IPS-20b (cell line): ENCODE data around the gene PIK3R1.

ENCODE experiments used
- H3K27ac ChIP-seq: one replicate; pipeline ENCODE4 v1.5.1; 2013; ENCODE audit warnings: low read length
- H3K27me3 ChIP-seq: 2 replicates; pipeline ENCODE4 v1.6.1; 2013; ENCODE audit warnings: mild to moderate bottlenecking, low read length, inconsistent platforms; ENCODE audit not compliant: insufficient read depth
- H3K36me3 ChIP-seq: 2 replicates; pipeline ENCODE4 v1.6.1; 2013; ENCODE audit warnings: low read depth, mild to moderate bottlenecking, inconsistent platforms, low read length, moderate library complexity; ENCODE audit not compliant: insufficient read depth
- H3K4me1 ChIP-seq: 2 replicates; pipeline ENCODE4 v1.6.1; 2013; ENCODE audit warnings: mild to moderate bottlenecking, control low read depth, inconsistent platforms, low read length, moderate library complexity; ENCODE audit not compliant: insufficient read depth
- H3K4me3 ChIP-seq: 2 replicates; pipeline ENCODE4 v1.5.1; 2013; ENCODE audit warnings: mild to moderate bottlenecking, low read length, inconsistent platforms
- H3K9ac ChIP-seq: 2 replicates; pipeline ENCODE4 v1.6.1; 2013; ENCODE audit warnings: low read depth, mild to moderate bottlenecking, inconsistent platforms, low read length, moderate library complexity
- H3K9me3 ChIP-seq: 2 replicates; pipeline ENCODE4 v1.6.1; 2013; ENCODE audit warnings: mild to moderate bottlenecking, low read depth, low read length, inconsistent platforms; ENCODE audit not compliant: insufficient read depth

PIK3R1 gene

DNA sequence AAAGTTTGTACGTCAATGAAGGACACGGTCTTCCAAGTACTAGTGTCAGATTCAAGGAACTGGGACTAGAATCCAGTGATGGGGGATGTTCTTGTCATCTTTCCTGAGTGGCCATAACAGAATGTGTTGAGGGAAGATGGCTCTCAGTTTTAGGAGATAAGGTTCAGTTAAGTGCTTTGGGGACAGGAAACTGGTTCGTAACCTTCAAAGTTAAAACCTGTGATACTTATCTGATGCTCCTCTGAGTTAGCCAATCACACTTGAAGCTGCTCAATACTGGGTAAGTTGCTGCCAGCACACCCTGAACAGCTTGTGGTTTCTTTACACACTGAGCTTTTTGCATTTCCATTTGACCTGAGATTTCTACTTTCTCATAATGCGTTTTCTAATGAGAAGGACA, 64.4 kb downstream of the PIK3R1 start:
- H3K27me3 ChIP-seq: no peaks in the 10 kb centered on the region
- H3K9me3 ChIP-seq: no peaks in the 10 kb centered on the region
- H3K4me3 ChIP-seq: no peak overlapping the region
- H3K9ac ChIP-seq: no peak overlapping the region
- H3K4me1 ChIP-seq: 0 out of 2 replicates have a peak, but pooled peaks cover 2% of the 10 kb centered on the region
- no peak overlapping the region for H3K27ac ChIP-seq
- peaks cover 9% of the 10 kb centered on the region for H3K36me3 ChIP-seq

DNA sequence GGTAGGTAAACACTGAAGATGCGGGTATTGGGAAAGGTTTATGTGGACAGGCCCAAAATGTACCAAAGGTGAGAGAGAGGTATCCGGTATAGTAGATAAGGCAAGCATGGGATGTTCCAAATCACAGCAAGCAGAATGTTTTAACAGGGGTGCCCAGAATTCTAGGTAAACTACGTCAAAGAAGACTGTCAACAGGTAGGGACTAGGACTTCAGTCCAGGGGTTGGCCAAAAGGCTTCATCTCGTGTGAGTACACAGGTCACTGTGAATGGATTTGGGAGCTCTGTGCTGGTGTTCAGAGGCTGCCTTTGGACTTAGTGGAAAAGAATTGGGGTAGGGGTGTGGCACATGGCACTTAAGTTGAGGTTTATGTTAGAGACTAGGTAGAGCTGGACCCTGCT, 66.4 kb downstream of the PIK3R1 start:
- Histone ChIP-seq H3K27ac (no peak overlapping the region), H3K9ac (no peak overlapping the region), H3K4me1 (peaks cover 4% of the 10 kb centered on the region; the same call in 1 of the 2 replicates), H3K27me3 (no peaks in the 10 kb centered on the region), H3K9me3 (no peaks in the 10 kb centered on the region), H3K36me3 (peaks cover 9% of the 10 kb centered on the region), H3K4me3 (no peak overlapping the region)

DNA sequence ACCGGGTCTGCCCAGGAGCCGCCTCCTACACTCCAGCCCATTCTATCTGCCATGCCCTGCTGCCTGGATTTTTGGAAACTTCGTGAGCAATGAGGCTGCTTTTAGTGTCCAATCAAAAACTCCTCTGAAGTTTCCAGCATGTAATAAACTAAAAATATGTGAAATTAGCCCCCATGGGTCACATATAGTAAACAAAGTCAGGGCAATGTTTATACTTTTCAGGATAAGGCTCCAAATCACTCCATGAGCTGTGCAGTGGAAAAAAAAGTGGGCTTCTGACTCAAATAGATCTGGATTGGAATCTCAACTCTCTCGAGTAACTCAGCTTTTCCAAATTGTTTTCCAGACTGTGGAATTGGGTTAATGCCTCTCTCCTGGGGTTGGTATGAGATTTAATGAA, 68.2 kb downstream of the PIK3R1 start:
- Histone ChIP-seq H3K4me3 (no peak overlapping the region), H3K36me3 (peaks cover 9% of the 10 kb centered on the region), H3K9me3 (no peaks in the 10 kb centered on the region), H3K27me3 (no peaks in the 10 kb centered on the region), H3K9ac (no peak overlapping the region), H3K27ac (no peak overlapping the region), H3K4me1 (peaks cover 10% of the 10 kb centered on the region; the same call in 1 of the 2 replicates)

DNA sequence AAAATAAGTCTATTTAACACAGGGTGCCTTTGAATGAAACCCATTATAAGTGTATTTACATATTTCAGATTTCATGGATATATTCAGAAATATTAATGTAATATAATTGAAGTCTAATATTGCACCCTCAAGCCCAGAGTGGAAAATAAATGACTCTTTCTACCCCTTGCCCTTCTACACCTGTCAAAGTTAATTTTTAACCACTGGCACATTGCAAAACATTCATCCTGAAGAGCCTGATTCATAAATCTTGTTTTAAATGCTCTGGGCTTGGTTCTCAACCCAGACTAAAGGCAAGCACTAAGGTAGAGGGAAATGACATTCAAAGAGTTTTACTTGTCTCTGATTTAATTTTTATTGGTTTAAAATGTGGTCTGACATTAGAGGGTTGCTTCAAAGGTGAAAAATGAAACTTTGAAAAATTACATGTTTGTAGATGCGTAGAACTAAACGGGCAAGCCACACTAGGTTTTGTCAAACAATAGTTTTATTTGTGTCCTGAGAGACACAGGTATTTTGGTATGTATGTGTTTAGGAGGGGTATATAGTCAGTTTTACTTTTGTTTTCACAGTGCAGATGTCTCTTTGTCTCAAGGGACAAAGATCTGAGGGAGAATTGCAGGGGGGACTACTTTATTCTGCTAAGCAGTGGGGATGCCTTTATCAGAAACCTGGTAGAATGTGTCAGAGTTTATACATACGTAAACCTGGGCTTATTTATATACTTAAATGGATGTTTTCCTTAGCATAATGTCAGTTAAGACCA, 69.7 kb downstream of the PIK3R1 start:
- Histone ChIP-seq H3K4me1 (peaks cover 25% of the 10 kb centered on the region), H3K27ac (no peak overlapping the region), H3K27me3 (no peaks in the 10 kb centered on the region), H3K9ac (no peak overlapping the region), H3K9me3 (no peaks in the 10 kb centered on the region), H3K36me3 (peaks cover under 1% of the 10 kb centered on the region), H3K4me3 (no peak overlapping the region)

- H3K27me3 ChIP-seq: no peaks in the 10 kb centered on the region
- H3K4me3 ChIP-seq: no peak overlapping the region
- no peak overlapping the region for H3K27ac ChIP-seq
- H3K9me3 ChIP-seq: no peaks in the 10 kb centered on the region
- peaks cover 30% of the 10 kb centered on the region for H3K4me1 ChIP-seq
- no peak overlapping the region for H3K9ac ChIP-seq
- no peaks in the 10 kb centered on the region; the same call in 1 of the 2 replicates for H3K36me3 ChIP-seq
Measured at GRCh38 chr5:68285851-68286611, 70.5 kb downstream of the PIK3R1 start.

GRCh38 chr5:68286612-68286912, 71.0 kb downstream of the PIK3R1 start:
- Histone ChIP-seq H3K9me3 (no peaks in the 10 kb centered on the region), H3K27ac (no peak overlapping the region), H3K36me3 (no peaks in the 10 kb centered on the region; the same call in 1 of the 2 replicates), H3K4me1 (peaks cover 34% of the 10 kb centered on the region), H3K27me3 (no peaks in the 10 kb centered on the region), H3K9ac (no peak overlapping the region), H3K4me3 (no peak overlapping the region)

DNA sequence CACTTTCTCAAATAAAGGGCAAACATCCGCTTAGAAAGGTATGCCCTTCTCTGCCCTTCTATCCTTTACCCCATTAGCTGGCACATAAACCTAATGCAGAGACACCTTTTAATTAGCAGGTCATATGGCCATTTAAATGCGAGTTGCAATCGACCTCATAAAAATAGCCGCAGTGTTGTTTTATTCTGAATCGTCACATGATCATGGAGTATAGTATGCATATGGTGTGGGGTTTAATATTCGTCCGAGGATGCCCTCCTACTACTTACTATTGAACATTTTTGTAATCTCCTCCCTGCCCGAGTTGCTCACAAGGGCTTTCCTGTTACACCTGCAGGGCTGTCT, 72.0 kb downstream of the PIK3R1 start:
- Histone ChIP-seq H3K9ac (peak overlapping the region; percentile 71; the same call in 1 of the 2 replicates), H3K36me3 (no peaks in the 10 kb centered on the region), H3K27ac (no peak overlapping the region), H3K9me3 (no peaks in the 10 kb centered on the region), H3K27me3 (no peaks in the 10 kb centered on the region), H3K4me3 (peak overlapping the region; percentile 78), H3K4me1 (peaks cover 34% of the 10 kb centered on the region)

- H3K4me3 ChIP-seq: peak overlapping the region; percentile 78
- no peak overlapping the region for H3K27ac ChIP-seq
- H3K36me3 ChIP-seq: peaks cover 4% of the 10 kb centered on the region; the same call in 1 of the 2 replicates
- no peaks in the 10 kb centered on the region for H3K27me3 ChIP-seq
- peak overlapping the region; percentile 71; the same call in 1 of the 2 replicates for H3K9ac ChIP-seq
- H3K4me1 ChIP-seq: peaks cover 34% of the 10 kb centered on the region
- H3K9me3 ChIP-seq: no peaks in the 10 kb centered on the region
Measured at GRCh38 chr5:68287976-68288706, 72.6 kb downstream of the PIK3R1 start.

DNA sequence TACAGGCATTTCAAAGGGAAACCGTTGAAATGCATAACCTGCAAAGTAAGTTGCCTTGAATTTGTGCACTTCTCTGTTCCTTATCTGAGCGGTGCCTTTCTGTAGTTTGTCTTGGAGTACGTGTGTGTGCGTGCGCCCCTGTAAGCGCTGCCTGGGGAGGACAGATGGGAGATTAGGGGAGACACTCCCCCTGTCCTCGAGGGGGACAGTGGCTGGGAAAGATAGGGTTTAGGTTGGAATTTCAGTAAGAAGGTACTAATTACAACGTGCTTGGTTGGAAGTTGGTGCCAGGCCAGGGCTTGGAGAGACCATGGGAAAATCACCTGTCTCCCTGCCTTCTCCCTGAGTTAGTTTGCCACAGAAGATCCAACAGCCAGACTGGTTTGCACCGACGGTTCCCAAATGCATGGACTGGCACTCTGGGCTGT, 73.2 kb downstream of the PIK3R1 start:
- no peaks in the 10 kb centered on the region for H3K27me3 ChIP-seq
- H3K4me1 ChIP-seq: peaks cover 34% of the 10 kb centered on the region
- H3K9ac ChIP-seq: peak overlapping the region; percentile 71; the same call in 1 of the 2 replicates
- peak overlapping the region; percentile 78 for H3K4me3 ChIP-seq
- peaks cover 10% of the 10 kb centered on the region; the same call in 1 of the 2 replicates for H3K36me3 ChIP-seq
- no peak overlapping the region for H3K27ac ChIP-seq
- H3K9me3 ChIP-seq: no peaks in the 10 kb centered on the region

DNA sequence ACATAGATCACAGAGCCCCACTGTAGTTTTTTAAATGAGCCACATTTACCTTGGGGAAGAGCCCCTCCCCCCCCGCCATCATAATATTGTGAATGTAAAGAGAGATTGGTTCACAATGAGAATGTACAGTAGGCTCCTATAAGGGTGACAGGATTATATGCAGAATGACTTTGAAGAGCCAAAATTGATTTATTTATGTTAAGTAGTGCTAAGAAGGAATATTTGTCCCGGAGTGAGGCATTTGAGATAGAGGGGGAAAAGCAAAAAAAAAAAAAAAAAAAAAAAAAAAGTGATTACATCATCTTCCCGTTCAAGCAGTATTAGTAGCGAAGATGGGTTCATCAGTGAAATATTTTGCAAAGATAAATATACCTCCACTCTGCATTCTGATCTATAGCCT, 73.9 kb downstream of the PIK3R1 start:
- peak overlapping the region; percentile 29; the same call in 1 of the 2 replicates for H3K9ac ChIP-seq
- H3K4me1 ChIP-seq: peaks cover 34% of the 10 kb centered on the region
- H3K27ac ChIP-seq: no peak overlapping the region
- H3K9me3 ChIP-seq: no peaks in the 10 kb centered on the region
- H3K27me3 ChIP-seq: no peaks in the 10 kb centered on the region
- H3K4me3 ChIP-seq: peak overlapping the region; percentile 78; the same call in 1 of the 2 replicates
- H3K36me3 ChIP-seq: peaks cover 18% of the 10 kb centered on the region

DNA sequence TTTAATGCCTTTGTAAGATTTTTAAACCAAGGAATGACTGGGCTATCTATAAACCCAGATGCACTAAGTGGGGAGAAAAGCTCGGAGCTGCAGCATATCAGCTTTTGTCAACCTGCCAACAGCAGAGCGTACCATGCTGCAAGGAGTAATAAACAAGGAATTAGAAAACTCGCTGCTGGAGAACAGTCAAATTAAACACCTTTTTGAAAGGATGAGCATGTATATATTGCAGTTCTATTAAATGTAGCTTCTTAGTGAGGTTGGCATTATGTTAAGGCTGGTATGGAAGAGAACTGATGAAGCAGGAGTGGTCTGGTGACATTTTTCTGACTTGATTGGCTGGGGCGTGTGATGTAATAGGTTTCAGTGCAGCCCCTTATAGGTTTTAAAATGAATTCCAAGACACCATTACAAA, 74.7 kb downstream of the PIK3R1 start:
- no peaks in the 10 kb centered on the region for H3K9me3 ChIP-seq
- H3K9ac ChIP-seq: peak overlapping the region; percentile 29; the same call in 1 of the 2 replicates
- peaks cover 22% of the 10 kb centered on the region for H3K36me3 ChIP-seq
- no peak overlapping the region for H3K27ac ChIP-seq
- peaks cover 34% of the 10 kb centered on the region for H3K4me1 ChIP-seq
- H3K4me3 ChIP-seq: no peak overlapping the region
- H3K27me3 ChIP-seq: no peaks in the 10 kb centered on the region
